Right lobe of liver (tissue), 6 donors: ENCODE data around the gene TNIK. TPM values are rescaled to one million over a fixed set of nuclear protein-coding genes. Genes with fewer than 3 reads are reported as not detected.
"Not testable (repeated sequence)": the region's sequence is repeated elsewhere in the genome, so short reads cannot be mapped to it uniquely, and the experiment has no call there.

Experiments
- ATAC-seq, 4 donors: fragments of 200-7000 bp; cut with Tn5 transposase; one replicate each; pipeline ENCODE4 v1.9.1; 2020; ENCODE audit warnings: mild to moderate bottlenecking in 4 of 4, moderate library complexity in 4 of 4
- DNase-seq, 3 donors: peaks; one replicate each; pipeline ENCODE4 v3.0.0-alpha.2; 2020
- H3K27ac ChIP-seq, 3 donors: fragments of 200-600 bp; one replicate each; pipeline ENCODE4 v1.8.0; 2022
- H3K27me3 ChIP-seq, 2 donors: fragments of 200-600 bp; one replicate each; pipeline ENCODE4 v1.8.0; 2022
- H3K36me3 ChIP-seq, 4 donors: fragments of 200-600 bp; sonication (generic) in 1 of 4; one replicate each; pipeline versions ENCODE4 v1.5.1 to v1.8.0; 2017 to 2022; ENCODE audit warnings: control low read depth in 1 of 4
- H3K4me1 ChIP-seq, 4 donors: fragments of 200-600 bp; sonication (generic) in 1 of 4; one replicate each; pipeline versions ENCODE4 v1.5.1 to v1.8.0; 2017 to 2022; ENCODE audit warnings: control low read depth in 1 of 4
- H3K4me3 ChIP-seq, 3 donors: fragments of 200-600 bp; one replicate each; pipeline ENCODE4 v1.8.0; 2022
- H3K9me3 ChIP-seq, 4 donors: fragments of 200-600 bp; sonication (generic) in 1 of 4; one replicate each; pipeline versions ENCODE4 v1.5.1 to v1.8.0; 2017 to 2022; ENCODE audit warnings: control low read depth in 1 of 4
- POLR2A ChIP-seq: fragments of 450-650 bp; IDR thresholded peaks from one replicate; pipeline ENCODE4 v1.6.1; 2017; ENCODE audit warnings: antibody characterized with exemption, mild to moderate bottlenecking
- WGBS: methylation state at CpG from one replicate; pipeline ENCODE4 v1.1.6; 2018; ENCODE audit warnings: low coverage, low lambda C conversion rate; ENCODE audit not compliant: insufficient coverage; ENCODE audit errors: missing lambda C conversion rate; 5-methylcytosine and 5-hydroxymethylcytosine counted together
- intact Hi-C, 2 donors: fragments of 100-400 bp; cut with DNase I; formaldehyde crosslinking; loops; one replicate each; pipeline versions ENCODE4 v1.11.2 to v1.14.1; 2022
- total RNA-seq, 6 experiments: library from RNA; depleted of rRNA in 2 of 6; stranded (reverse); fragments of >200 nt in 2 of 6; fragmentation: NEBNext Ultra II Directional in 3 of 6; extraction: Animal tissue kit (Norgen Biotek cat#: 25700) in 3 of 6; gene quantifications; one replicate each; pipeline versions ENCODE4 v1.1.0 to v1.2.4, GENCODE V29; 2016 to 2023
- TF ChIP-seq, protein P1 (sequence below), 4 donors: fragments of 200-600 bp in 3 of 4; fragments of 450-650 bp in 1 of 4; IDR thresholded peaks; one replicate each; pipeline versions ENCODE4 v1.5.1 to v1.8.0; 2016 to 2022; ENCODE audit warnings: antibody characterized with exemption in 4 of 4, mild to moderate bottlenecking in 2 of 4
- donor health status: DM: no; HTN: yes; CAD: no.
- donor health status: DM: no; HTN: no; CAD: no.
- donor health status: DM: no; HTN: no; CAD: no.
- donor health status: DM: no; HTN: yes; CAD: no.
- donor health status: DM: no; HTN: yes; CAD: no.

The TNIK gene
- total RNA-seq, 6 experiments from 2014 or later = 5.2 to 8.0 (median 6.8) TPM

- ATAC-seq = no peak
- no peaks in the 10 kb centered on the region for H3K36me3 ChIP-seq
- no peak overlapping the region for H3K4me3 ChIP-seq
- DNase-seq = no peak
- TF ChIP-seq, protein P1, sequence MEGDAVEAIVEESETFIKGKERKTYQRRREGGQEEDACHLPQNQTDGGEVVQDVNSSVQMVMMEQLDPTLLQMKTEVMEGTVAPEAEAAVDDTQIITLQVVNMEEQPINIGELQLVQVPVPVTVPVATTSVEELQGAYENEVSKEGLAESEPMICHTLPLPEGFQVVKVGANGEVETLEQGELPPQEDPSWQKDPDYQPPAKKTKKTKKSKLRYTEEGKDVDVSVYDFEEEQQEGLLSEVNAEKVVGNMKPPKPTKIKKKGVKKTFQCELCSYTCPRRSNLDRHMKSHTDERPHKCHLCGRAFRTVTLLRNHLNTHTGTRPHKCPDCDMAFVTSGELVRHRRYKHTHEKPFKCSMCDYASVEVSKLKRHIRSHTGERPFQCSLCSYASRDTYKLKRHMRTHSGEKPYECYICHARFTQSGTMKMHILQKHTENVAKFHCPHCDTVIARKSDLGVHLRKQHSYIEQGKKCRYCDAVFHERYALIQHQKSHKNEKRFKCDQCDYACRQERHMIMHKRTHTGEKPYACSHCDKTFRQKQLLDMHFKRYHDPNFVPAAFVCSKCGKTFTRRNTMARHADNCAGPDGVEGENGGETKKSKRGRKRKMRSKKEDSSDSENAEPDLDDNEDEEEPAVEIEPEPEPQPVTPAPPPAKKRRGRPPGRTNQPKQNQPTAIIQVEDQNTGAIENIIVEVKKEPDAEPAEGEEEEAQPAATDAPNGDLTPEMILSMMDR (IDR thresholded peaks at IDR 0.05) = no peak
- no peak for TF ChIP-seq POLR2A
- no peaks in the 10 kb centered on the region for H3K9me3 ChIP-seq
- 57% methylated on average over 4 of the region's 4 CpGs for WGBS
- H3K27me3 ChIP-seq = no peaks in the 10 kb centered on the region
- no peak overlapping the region for H3K27ac ChIP-seq
- intact Hi-C loops = no loop called here
- no peaks in the 10 kb centered on the region for H3K4me1 ChIP-seq
These were observed 211.6 kb downstream of the TNIK start for GRCh38 chr3:171248426-171249111.

GRCh38 chr3:171245796-171246765 is 214.1 kb downstream of the TNIK start:
- Histone ChIP-seq H3K4me1 (no peaks in the 10 kb centered on the region), H3K27ac (no peak overlapping the region), H3K9me3 (no peaks in the 10 kb centered on the region), H3K36me3 (no peaks in the 10 kb centered on the region), H3K4me3 (no peak overlapping the region), H3K27me3 (no peaks in the 10 kb centered on the region)
- intact Hi-C loops = no loop called here
- TF ChIP-seq, protein P1 (IDR thresholded peaks at IDR 0.05) = no peak
- no peak for TF ChIP-seq POLR2A
- no peak for ATAC-seq
- no peak for DNase-seq
- WGBS = 59% methylated on average over 4 of the region's 4 CpGs

GRCh38 chr3:171242951-171243350 is 217.3 kb downstream of the TNIK start:
- TF ChIP-seq POLR2A = no peak
- no peak overlapping the region for H3K4me3 ChIP-seq
- ATAC-seq (no peak), DNase-seq (no peak)
- H3K9me3 ChIP-seq = no peaks in the 10 kb centered on the region
- no peaks in the 10 kb centered on the region for H3K27me3 ChIP-seq
- intact Hi-C loops = no loop called here
- no peaks in the 10 kb centered on the region for H3K36me3 ChIP-seq
- H3K4me1 ChIP-seq = no peaks in the 10 kb centered on the region
- no peak overlapping the region for H3K27ac ChIP-seq
- WGBS = 41% methylated on average over 2 of the region's 2 CpGs

DNA sequence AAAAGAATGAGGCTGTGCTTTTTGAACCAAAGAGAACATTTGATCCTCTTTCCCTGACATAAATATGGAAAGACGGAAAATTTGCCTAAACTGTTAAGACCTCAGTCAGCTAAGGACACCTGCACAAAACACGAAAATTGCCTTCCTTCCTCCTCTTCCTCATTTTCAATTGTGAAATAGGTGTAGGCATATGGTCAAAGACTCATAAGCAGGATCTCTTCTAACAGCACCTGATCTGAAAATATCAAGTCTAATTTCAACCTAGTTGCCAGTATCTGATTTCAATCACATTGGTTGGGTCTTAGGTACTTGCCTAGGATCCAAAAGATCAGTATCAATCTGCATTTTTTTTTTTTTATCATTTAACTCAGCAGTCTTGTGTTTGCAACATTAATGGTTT is 218.0 kb downstream of the TNIK start:
- TF ChIP-seq POLR2A = no peak
- TF ChIP-seq, protein P1 (IDR thresholded peaks at IDR 0.05) = no peak
- Histone ChIP-seq H3K4me1 (no peaks in the 10 kb centered on the region), H3K27me3 (no peaks in the 10 kb centered on the region), H3K4me3 (no peak overlapping the region), H3K9me3 (no peaks in the 10 kb centered on the region), H3K27ac (no peak overlapping the region), H3K36me3 (no peaks in the 10 kb centered on the region)
- ATAC-seq (no peak), DNase-seq (no peak)
- intact Hi-C loops = no loop called here
- 89% methylated on average over 2 of the region's 2 CpGs for WGBS

DNA sequence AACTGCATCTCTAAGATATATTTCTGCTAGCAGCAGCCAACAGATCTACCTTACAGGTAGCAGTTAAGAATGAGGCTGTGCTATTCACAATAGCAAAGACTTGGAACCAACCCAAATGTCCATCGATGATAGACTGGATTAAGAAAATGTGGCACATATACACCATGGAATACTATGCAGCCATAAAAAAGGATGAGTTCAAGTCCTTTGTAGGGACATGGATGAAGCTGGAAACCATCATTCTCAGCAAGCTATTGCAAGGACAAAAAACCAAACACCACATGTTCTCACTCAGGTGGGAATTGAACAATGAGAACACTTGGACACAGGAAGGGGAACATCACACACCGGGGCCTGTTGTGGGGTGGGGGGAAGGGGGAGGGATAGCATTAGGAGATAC is 218.6 kb downstream of the TNIK start:
- 87% methylated on average over 1 of the region's 2 CpGs for WGBS
- DNase-seq, H3K9me3 ChIP-seq, H3K4me1 ChIP-seq, H3K4me3 ChIP-seq, ATAC-seq, H3K36me3 ChIP-seq, H3K27me3 ChIP-seq, intact Hi-C loops, H3K27ac ChIP-seq: not testable (repeated sequence)
